Measurements from ENCODE around the gene STAC3.

Gene STAC3

GRCh38 chr12:57272337-57273151, 21.6 kb upstream of the STAC3 start:
- Histone ChIP-seq H3K36me3 (peaks cover 87% of the 10 kb centered on the region), H3K4me2 (no peak overlapping the region), H3K9me3 (no peaks in the 10 kb centered on the region), H3K4me3 (no peak overlapping the region), H3K4me1 (no peaks in the 10 kb centered on the region), H3K27me3 (no peaks in the 10 kb centered on the region), H3K9ac (no peak overlapping the region), H4K20me1 (no peaks in the 10 kb centered on the region), H3K27ac (no peak overlapping the region)
- no peak for TF ChIP-seq Cebpa-rat (IDR thresholded peaks at IDR 0.05)

DNA sequence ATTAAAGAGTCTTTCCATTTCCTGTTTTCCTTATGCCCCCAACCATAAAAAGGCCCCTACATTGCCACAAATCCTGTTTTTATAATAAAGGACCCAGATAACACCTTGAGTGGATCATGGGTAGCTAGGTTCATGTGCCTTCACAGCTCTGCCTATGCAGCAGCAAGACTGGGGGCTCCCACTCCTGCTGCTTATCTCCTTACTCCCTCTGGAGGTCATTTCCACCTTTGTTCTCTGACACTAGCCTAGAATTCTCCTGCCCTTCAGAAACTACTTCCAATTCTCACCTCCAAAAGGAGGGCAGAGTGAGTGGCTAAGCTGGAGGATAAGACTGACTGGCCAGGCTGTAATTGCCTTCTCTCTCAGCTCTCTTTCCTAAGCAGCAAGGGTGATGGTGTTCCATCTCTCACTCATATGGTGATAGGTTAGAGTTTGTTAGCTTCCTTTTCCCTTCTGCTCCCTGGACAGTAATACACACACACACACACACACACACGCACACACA, 20.0 kb upstream of the STAC3 start:
- Histone ChIP-seq H3K36me3 (peaks cover 87% of the 10 kb centered on the region), H3K4me3 (no peak overlapping the region), H3K4me1 (no peaks in the 10 kb centered on the region), H4K20me1 (no peaks in the 10 kb centered on the region), H3K9ac (no peak overlapping the region), H3K27me3 (no peaks in the 10 kb centered on the region), H3K27ac (no peak overlapping the region), H3K9me3 (no peaks in the 10 kb centered on the region), H3K4me2 (no peak overlapping the region)
- TF ChIP-seq Cebpa-rat (IDR thresholded peaks at IDR 0.05) = no peak

DNA sequence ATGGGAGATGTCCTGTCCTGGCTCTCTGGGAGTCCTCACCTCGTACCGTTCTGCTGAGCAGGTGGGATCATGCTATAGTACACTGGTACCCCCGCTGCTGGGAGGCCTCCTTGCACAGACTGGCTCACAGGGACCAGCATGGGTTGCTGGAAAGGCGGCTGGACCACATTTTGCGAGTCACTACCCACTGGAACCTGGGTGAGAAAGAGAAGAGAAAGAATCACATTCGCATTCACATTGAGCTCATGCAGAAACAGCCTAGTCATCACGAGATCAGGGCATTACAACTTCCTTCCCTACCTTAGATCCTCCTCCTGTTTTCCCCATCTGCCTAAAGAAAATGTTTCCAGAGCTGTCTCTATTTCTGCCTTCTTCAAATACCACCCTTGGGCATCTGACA, 17.3 kb upstream of the STAC3 start:
- Histone ChIP-seq H3K4me1 (peaks cover 25% of the 10 kb centered on the region), H3K9ac (no peak overlapping the region), H3K4me3 (no peak overlapping the region), H3K36me3 (peaks cover 84% of the 10 kb centered on the region), H3K9me3 (no peaks in the 10 kb centered on the region), H4K20me1 (no peaks in the 10 kb centered on the region), H3K27ac (no peak overlapping the region), H3K4me2 (no peak overlapping the region), H3K27me3 (no peaks in the 10 kb centered on the region)
- no peak for TF ChIP-seq Cebpa-rat (IDR thresholded peaks at IDR 0.05)

- no peaks in the 10 kb centered on the region for H4K20me1 ChIP-seq
- peaks cover 85% of the 10 kb centered on the region for H3K36me3 ChIP-seq
- TF ChIP-seq Cebpa-rat (IDR thresholded peaks at IDR 0.05) = no peak
Measured at GRCh38 chr12:57266681-57267080, 15.7 kb upstream of the STAC3 start.

GRCh38 chr12:57263096-57263495, 12.1 kb upstream of the STAC3 start:
- peaks cover 86% of the 10 kb centered on the region for H3K36me3 ChIP-seq
- H3K4me3 ChIP-seq = no peak overlapping the region
- no peak for TF ChIP-seq Cebpa-rat (IDR thresholded peaks at IDR 0.05)
- peak overlapping the region; percentile 39; the same call in 1 of the 2 replicates for H3K4me2 ChIP-seq
- peaks cover 27% of the 10 kb centered on the region for H3K4me1 ChIP-seq
- no peaks in the 10 kb centered on the region for H3K9me3 ChIP-seq
- no peaks in the 10 kb centered on the region for H4K20me1 ChIP-seq
- 0 out of 2 replicates have a peak overlapping the region, but pooled peaks have one; percentile 23 for H3K9ac ChIP-seq
- no peaks in the 10 kb centered on the region for H3K27me3 ChIP-seq
- H3K27ac ChIP-seq = 0 out of 2 replicates have a peak overlapping the region, but pooled peaks have one; percentile 38

More at GRCh38 chr12:57266681-57267080, 15.7 kb upstream of the STAC3 start:
- Histone ChIP-seq H3K9ac (no peak overlapping the region), H3K27me3 (no peaks in the 10 kb centered on the region), H3K4me2 (no peak overlapping the region), H3K9me3 (no peaks in the 10 kb centered on the region), H3K4me3 (no peak overlapping the region), H3K4me1 (peaks cover 27% of the 10 kb centered on the region), H3K27ac (no peak overlapping the region)

DNA sequence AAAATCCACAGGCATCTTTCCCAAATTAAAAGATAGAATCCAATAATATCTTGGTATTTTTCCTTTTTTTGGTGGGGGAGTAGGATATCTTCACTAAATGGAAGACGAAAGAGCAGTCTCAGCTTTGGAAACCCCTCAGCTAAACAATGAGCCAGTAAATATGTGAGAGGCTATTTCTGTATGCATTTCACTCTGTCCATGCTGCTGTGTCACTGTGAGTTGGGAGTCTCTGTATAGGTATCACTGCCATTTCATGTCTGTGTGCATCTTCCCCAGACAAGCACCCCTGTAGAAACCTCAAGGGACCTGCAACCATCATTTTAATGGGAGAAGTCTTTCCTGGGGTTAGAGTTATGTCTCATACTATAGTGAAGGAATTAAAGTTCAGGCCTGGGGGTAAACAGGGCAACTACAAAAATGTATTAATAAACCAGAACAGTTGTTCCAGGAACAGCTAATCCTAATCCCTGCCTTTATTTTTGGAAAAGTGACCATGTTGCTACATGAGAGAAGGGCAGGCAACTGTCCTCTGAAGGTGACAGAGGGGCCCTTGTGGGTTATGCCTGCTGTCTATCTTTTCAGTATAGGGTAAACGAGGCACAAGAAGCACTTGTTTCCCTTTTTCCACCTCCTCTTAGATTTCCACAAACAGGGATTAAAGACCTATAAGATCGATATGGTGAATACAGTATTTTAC, 11.3 kb upstream of the STAC3 start:
- Histone ChIP-seq H3K4me1 (peaks cover 27% of the 10 kb centered on the region), H3K9ac (no peak overlapping the region), H3K4me2 (no peak overlapping the region), H3K4me3 (no peak overlapping the region), H3K9me3 (no peaks in the 10 kb centered on the region), H4K20me1 (no peaks in the 10 kb centered on the region), H3K27ac (no peak overlapping the region), H3K36me3 (peaks cover 86% of the 10 kb centered on the region), H3K27me3 (no peaks in the 10 kb centered on the region)
- no peak for TF ChIP-seq Cebpa-rat (IDR thresholded peaks at IDR 0.05)

- no peak overlapping the region for H3K4me3 ChIP-seq
Measured at GRCh38 chr12:57261428-57261865, 10.5 kb upstream of the STAC3 start.

DNA sequence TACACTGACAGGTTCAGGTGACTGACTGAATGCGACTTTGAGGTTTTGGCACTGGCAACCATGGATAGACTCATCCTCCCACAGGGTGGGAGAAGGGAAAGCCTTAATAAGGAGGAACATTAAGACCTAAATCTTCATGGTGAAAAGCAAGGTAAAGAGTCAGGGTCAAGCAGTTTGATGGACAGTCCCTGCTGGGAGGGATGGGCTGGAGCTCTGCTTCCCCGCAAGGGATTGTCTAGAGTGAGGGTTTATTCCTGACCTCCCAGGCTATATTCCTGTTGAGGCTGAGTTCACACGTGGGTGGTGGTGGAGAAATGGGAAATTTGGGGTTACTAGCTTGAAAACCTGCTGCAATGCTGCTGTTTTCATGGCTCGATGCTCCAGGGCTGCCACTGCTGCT, 9.4 kb upstream of the STAC3 start:
- Histone ChIP-seq H3K9me3 (no peaks in the 10 kb centered on the region), H3K4me1 (peaks cover 23% of the 10 kb centered on the region), H4K20me1 (no peaks in the 10 kb centered on the region), H3K27ac (no peak overlapping the region), H3K4me3 (no peak overlapping the region), H3K27me3 (no peaks in the 10 kb centered on the region), H3K36me3 (peaks cover 86% of the 10 kb centered on the region), H3K9ac (no peak overlapping the region), H3K4me2 (no peak overlapping the region)
- TF ChIP-seq Cebpa-rat (IDR thresholded peaks at IDR 0.05) = no peak

More at GRCh38 chr12:57261428-57261865, 10.5 kb upstream of the STAC3 start:
- H4K20me1 ChIP-seq = no peaks in the 10 kb centered on the region
- no peaks in the 10 kb centered on the region for H3K9me3 ChIP-seq
- no peak overlapping the region for H3K4me2 ChIP-seq
- TF ChIP-seq Cebpa-rat (IDR thresholded peaks at IDR 0.05) = no peak
- no peak overlapping the region for H3K27ac ChIP-seq
- H3K9ac ChIP-seq = no peak overlapping the region
- no peaks in the 10 kb centered on the region for H3K27me3 ChIP-seq
- peaks cover 27% of the 10 kb centered on the region for H3K4me1 ChIP-seq
- peaks cover 86% of the 10 kb centered on the region for H3K36me3 ChIP-seq

- TF ChIP-seq Cebpa-rat (IDR thresholded peaks at IDR 0.05) = no peak
- Histone ChIP-seq H3K4me1 (peaks cover 13% of the 10 kb centered on the region), H3K4me2 (no peak overlapping the region), H3K27me3 (no peaks in the 10 kb centered on the region), H3K9ac (no peak overlapping the region), H3K27ac (no peak overlapping the region), H4K20me1 (no peaks in the 10 kb centered on the region), H3K4me3 (no peak overlapping the region), H3K9me3 (no peaks in the 10 kb centered on the region), H3K36me3 (peaks cover 89% of the 10 kb centered on the region)
Measured at GRCh38 chr12:57258977-57259970, 8.3 kb upstream of the STAC3 start.
